ENCODE results near the gene CHRNB2.

GRCh38 chr1:154581766-154582165 is 14.2 kb downstream of the CHRNB2 start:
- no peak for TF ChIP-seq CTCF (conservative IDR thresholded peaks at IDR 0.05 in 1 of 2, IDR thresholded peaks at IDR 0.05 in 1 of 2; ENCODE audit: low read depth in 1 of 2, low read length in 2 of 2)
- no peak for TF ChIP-seq EZH2 (IDR thresholded peaks at IDR 0.05; ENCODE audit: low read length, missing control alignments)
